Germinal center (tissue), 1 donor: ENCODE results near the gene ITGB6.
"Not testable (repeated sequence)": the region's sequence is repeated elsewhere in the genome, so short reads cannot be mapped to it uniquely, and the experiment has no call there.

Experiments
- DNase-seq: peaks from one replicate; pipeline ENCODE4 v3.0.0; 2012; ENCODE audit warnings: mixed read lengths, low spot score

The ITGB6 gene

GRCh38 chr2:160181146-160181836, 18.8 kb downstream of the ITGB6 start:
- DNase-seq: not testable (repeated sequence)

GRCh38 chr2:160180690-160181089, 19.4 kb downstream of the ITGB6 start:
- DNase-seq: not testable (repeated sequence)

GRCh38 chr2:160180172-160180571, 19.9 kb downstream of the ITGB6 start:
- DNase-seq: no peak

- no peak for DNase-seq
These were observed 24.6 kb downstream of the ITGB6 start for GRCh38 chr2:160175169-160176134.

GRCh38 chr2:160174322-160174721, 25.8 kb downstream of the ITGB6 start:
- no peak for DNase-seq

- DNase-seq: no peak
These were observed 30.1 kb downstream of the ITGB6 start for GRCh38 chr2:160169988-160170387.

GRCh38 chr2:160169471-160169870, 30.6 kb downstream of the ITGB6 start:
- DNase-seq: no peak

GRCh38 chr2:160168878-160169277, 31.2 kb downstream of the ITGB6 start:
- DNase-seq: no peak

GRCh38 chr2:160167089-160167740, 32.9 kb downstream of the ITGB6 start:
- no peak for DNase-seq

- no peak for DNase-seq
These were observed 34.1 kb downstream of the ITGB6 start for GRCh38 chr2:160165996-160166395.

GRCh38 chr2:160165081-160165480, 35.0 kb downstream of the ITGB6 start:
- DNase-seq: no peak

- DNase-seq: no peak
These were observed 41.9 kb downstream of the ITGB6 start for GRCh38 chr2:160157861-160158829.

- DNase-seq: no peak
These were observed 43.4 kb downstream of the ITGB6 start for GRCh38 chr2:160156665-160157064.

GRCh38 chr2:160156100-160156499, 44.0 kb downstream of the ITGB6 start:
- no peak for DNase-seq

GRCh38 chr2:160148419-160148818, 51.7 kb downstream of the ITGB6 start:
- DNase-seq: not testable (repeated sequence)

- DNase-seq: no peak
These were observed 54.6 kb downstream of the ITGB6 start for GRCh38 chr2:160145471-160145870.

- DNase-seq: no peak
These were observed 55.6 kb downstream of the ITGB6 start for GRCh38 chr2:160144280-160144990.

GRCh38 chr2:160142472-160142871, 57.6 kb downstream of the ITGB6 start:
- no peak for DNase-seq

GRCh38 chr2:160141912-160142311, 58.2 kb downstream of the ITGB6 start:
- no peak for DNase-seq

GRCh38 chr2:160141419-160141818, 58.7 kb downstream of the ITGB6 start:
- no peak for DNase-seq

- no peak for DNase-seq
These were observed 59.6 kb downstream of the ITGB6 start for GRCh38 chr2:160140471-160140870.
